Progenitor cell of endocrine pancreas (in vitro differentiated cells): ENCODE measurements around the gene ZNF607. TPM values are rescaled to one million over a fixed set of nuclear protein-coding genes. Genes with fewer than 3 reads are reported as not detected.
"Not testable (repeated sequence)": the region's sequence is repeated elsewhere in the genome, so short reads cannot be mapped to it uniquely, and the experiment has no call there.

Source experiments
- DNase-seq: peaks from one replicate; pipeline ENCODE4 v3.0.0; 2021; ENCODE audit warnings: low spot score; ENCODE audit not compliant: unreplicated experiment
- H3K27ac Mint-ChIP-seq: 2 replicates; pipeline ENCODE4 v1.8.0; 2021; ENCODE audit warnings: mild to moderate bottlenecking, moderate library complexity, mixed read lengths
- H3K27me3 Mint-ChIP-seq: 2 replicates; pipeline ENCODE4 v1.8.0; 2021; ENCODE audit warnings: mixed read lengths
- H3K36me3 Mint-ChIP-seq: 2 replicates; pipeline ENCODE4 v1.8.0; 2022; ENCODE audit warnings: mixed read lengths; ENCODE audit not compliant: insufficient read depth
- H3K4me1 Mint-ChIP-seq: 2 replicates; pipeline ENCODE4 v1.8.0; 2021; ENCODE audit warnings: low read depth, mixed read lengths
- H3K4me3 Mint-ChIP-seq: 2 replicates; pipeline ENCODE4 v1.8.0; 2021; ENCODE audit warnings: low read depth, mild to moderate bottlenecking, moderate library complexity, mixed read lengths
- H3K9me3 Mint-ChIP-seq: 2 replicates; pipeline ENCODE4 v1.8.0; 2021; ENCODE audit warnings: low read depth, mixed read lengths
- long read RNA-seq: library from polyadenylated mRNA; unstranded; transcript quantifications from one replicate; pipeline ENCODE4 v2.0.0, GENCODE V29; 2020
- total RNA-seq: library from RNA; stranded (reverse); gene quantifications from 2 replicates; pipeline ENCODE4 v1.2.1, GENCODE V29; 2021
- TF ChIP-seq, protein P1 (sequence below): fragments of 200-600 bp; sonication (generic); IDR thresholded peaks from one replicate; pipeline ENCODE4 v1.5.0; 2021; ENCODE audit warnings: antibody characterized with exemption, mild to moderate bottlenecking; ENCODE audit not compliant: unreplicated experiment

The ZNF607 gene
- total RNA-seq: 22.7 and 28.9 TPM in 2 replicates
- long read RNA-seq, partial matches to known transcripts: 1 of 5 reads
- long read RNA-seq, other reads (novel, unspliced or antisense): 4 of 5 reads

- Mint-ChIP-seq H3K9me3 (no peaks in the 10 kb centered on the region), H3K27me3 (no peaks in the 10 kb centered on the region), H3K4me3 (peak within 1 kb of the TSS; percentile 94), H3K27ac (peak within 1 kb of the TSS; percentile 99), H3K36me3 (peaks cover 3% of the 10 kb centered on the region), H3K4me1 (peaks cover 28% of the 10 kb centered on the region)
- DNase-seq: peak; percentile 93
- TF ChIP-seq, protein P1, sequence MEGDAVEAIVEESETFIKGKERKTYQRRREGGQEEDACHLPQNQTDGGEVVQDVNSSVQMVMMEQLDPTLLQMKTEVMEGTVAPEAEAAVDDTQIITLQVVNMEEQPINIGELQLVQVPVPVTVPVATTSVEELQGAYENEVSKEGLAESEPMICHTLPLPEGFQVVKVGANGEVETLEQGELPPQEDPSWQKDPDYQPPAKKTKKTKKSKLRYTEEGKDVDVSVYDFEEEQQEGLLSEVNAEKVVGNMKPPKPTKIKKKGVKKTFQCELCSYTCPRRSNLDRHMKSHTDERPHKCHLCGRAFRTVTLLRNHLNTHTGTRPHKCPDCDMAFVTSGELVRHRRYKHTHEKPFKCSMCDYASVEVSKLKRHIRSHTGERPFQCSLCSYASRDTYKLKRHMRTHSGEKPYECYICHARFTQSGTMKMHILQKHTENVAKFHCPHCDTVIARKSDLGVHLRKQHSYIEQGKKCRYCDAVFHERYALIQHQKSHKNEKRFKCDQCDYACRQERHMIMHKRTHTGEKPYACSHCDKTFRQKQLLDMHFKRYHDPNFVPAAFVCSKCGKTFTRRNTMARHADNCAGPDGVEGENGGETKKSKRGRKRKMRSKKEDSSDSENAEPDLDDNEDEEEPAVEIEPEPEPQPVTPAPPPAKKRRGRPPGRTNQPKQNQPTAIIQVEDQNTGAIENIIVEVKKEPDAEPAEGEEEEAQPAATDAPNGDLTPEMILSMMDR: peak; percentile 65
These were observed at the start of gene ZNF607 for GRCh38 chr19:37719111-37719926. ZNF607 (minus strand) TSS chr19:37719761; CDS start chr19:37711618, 8,143 bp downstream.

DNA sequence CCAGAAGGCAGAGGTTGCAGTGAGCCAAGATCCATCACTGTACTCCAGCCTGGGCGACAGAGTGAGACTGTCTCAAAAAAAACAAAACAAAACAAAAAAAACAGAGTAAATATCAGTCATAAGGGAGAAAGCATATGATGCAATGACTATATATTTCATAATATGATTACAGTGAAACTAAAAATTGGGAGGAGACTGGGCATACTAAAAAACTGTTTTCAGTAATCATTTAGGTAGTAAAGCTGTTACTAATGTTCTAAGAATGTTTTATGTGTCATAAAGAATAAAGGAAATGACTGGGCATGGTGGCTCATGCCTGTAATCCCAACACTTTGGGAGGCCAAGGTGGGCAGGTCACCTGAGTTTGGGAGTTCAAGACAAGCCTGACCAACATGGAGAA is 43.9 kb upstream of the ZNF607 start:
- no peaks in the 10 kb centered on the region for H3K9me3 Mint-ChIP-seq
- no peak overlapping the region for H3K4me3 Mint-ChIP-seq
- H3K27ac Mint-ChIP-seq: no peak overlapping the region
- peaks cover 20% of the 10 kb centered on the region for H3K36me3 Mint-ChIP-seq
- no peaks in the 10 kb centered on the region for H3K4me1 Mint-ChIP-seq
- no peak for DNase-seq
- no peaks in the 10 kb centered on the region for H3K27me3 Mint-ChIP-seq
- TF ChIP-seq, protein P1: no peak

GRCh38 chr19:37757683-37758082 is 38.1 kb upstream of the ZNF607 start:
- peaks cover 27% of the 10 kb centered on the region for H3K36me3 Mint-ChIP-seq
- H3K9me3 Mint-ChIP-seq, H3K27ac Mint-ChIP-seq, DNase-seq, H3K4me1 Mint-ChIP-seq, H3K27me3 Mint-ChIP-seq, H3K4me3 Mint-ChIP-seq: not testable (repeated sequence)

GRCh38 chr19:37738371-37738770 is 18.8 kb upstream of the ZNF607 start:
- Mint-ChIP-seq H3K36me3 (peaks cover 71% of the 10 kb centered on the region), H3K9me3 (peaks cover 41% of the 10 kb centered on the region), H3K27me3 (no peaks in the 10 kb centered on the region), H3K4me3 (no peak overlapping the region), H3K4me1 (no peaks in the 10 kb centered on the region), H3K27ac (no peak overlapping the region)
- TF ChIP-seq, protein P1: no peak
- no peak for DNase-seq

GRCh38 chr19:37725181-37725580 is 5.6 kb upstream of the ZNF607 start:
- Mint-ChIP-seq H3K36me3 (no peaks in the 10 kb centered on the region), H3K9me3 (no peaks in the 10 kb centered on the region), H3K27ac (no peak overlapping the region), H3K27me3 (no peaks in the 10 kb centered on the region), H3K4me3 (no peak overlapping the region), H3K4me1 (no peaks in the 10 kb centered on the region)
- no peak for DNase-seq
- TF ChIP-seq, protein P1: no peak

DNA sequence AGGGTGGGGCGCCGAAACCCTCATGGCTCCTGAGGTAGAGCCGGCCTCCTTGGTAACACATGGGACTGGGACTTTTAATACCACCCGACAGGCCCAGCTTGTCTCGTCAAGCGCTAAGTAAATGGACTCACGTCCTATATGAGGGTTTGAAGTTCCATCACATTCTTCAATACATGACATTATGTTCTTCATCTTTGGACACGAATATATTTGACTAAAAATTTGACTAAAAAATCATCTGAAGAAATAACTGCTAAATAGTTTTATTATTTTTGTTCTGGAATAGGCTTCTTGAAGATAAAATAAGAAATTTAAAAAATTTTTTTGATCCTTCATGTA is 335 bp upstream of the ZNF607 start:
- H3K4me1 Mint-ChIP-seq: peaks cover 28% of the 10 kb centered on the region
- peak overlapping the region; percentile 94 for H3K4me3 Mint-ChIP-seq
- peak overlapping the region; percentile 99 for H3K27ac Mint-ChIP-seq
- TF ChIP-seq, protein P1: no peak
- DNase-seq: no peak
- peaks cover 2% of the 10 kb centered on the region for H3K36me3 Mint-ChIP-seq
- no peaks in the 10 kb centered on the region for H3K9me3 Mint-ChIP-seq
- H3K27me3 Mint-ChIP-seq: no peaks in the 10 kb centered on the region
